ENCODE measurements around the gene EPS8L3.
A peak's percentile ranks its signal among the peaks of the same experiment; 100 is the strongest.

Gene EPS8L3

DNA sequence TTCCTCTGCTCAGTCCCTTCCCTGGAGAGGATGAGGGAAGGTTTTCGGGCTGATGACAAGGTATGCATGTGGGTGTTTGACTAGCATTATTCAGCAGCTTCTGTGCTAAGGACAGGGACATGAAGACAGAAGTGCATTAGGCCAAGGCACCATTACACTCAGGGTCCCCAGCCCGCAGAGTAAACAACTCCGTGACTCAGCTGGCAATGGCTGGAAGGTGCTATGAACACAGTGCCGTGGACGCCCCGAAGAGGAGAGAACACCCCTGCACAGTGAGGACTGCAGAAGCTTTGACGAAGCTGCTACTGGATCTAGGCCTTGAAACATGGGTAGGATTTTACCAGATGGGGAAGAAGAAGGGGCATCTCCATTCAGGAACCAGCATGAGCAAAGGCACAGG lies 13.7 kb upstream of the EPS8L3 start:
- in situ Hi-C loops (cut with HindIII; ENCODE audit: low pct_ligation_motif_present, low sequenced_read_pairs), result no loop called here
- H3K27ac ChIP-seq, result no peak overlapping the region
- TF ChIP-seq, protein P1, sequence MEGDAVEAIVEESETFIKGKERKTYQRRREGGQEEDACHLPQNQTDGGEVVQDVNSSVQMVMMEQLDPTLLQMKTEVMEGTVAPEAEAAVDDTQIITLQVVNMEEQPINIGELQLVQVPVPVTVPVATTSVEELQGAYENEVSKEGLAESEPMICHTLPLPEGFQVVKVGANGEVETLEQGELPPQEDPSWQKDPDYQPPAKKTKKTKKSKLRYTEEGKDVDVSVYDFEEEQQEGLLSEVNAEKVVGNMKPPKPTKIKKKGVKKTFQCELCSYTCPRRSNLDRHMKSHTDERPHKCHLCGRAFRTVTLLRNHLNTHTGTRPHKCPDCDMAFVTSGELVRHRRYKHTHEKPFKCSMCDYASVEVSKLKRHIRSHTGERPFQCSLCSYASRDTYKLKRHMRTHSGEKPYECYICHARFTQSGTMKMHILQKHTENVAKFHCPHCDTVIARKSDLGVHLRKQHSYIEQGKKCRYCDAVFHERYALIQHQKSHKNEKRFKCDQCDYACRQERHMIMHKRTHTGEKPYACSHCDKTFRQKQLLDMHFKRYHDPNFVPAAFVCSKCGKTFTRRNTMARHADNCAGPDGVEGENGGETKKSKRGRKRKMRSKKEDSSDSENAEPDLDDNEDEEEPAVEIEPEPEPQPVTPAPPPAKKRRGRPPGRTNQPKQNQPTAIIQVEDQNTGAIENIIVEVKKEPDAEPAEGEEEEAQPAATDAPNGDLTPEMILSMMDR (IDR thresholded peaks at IDR 0.05; ENCODE audit: low read depth, low read length, missing control alignments), result no peak
- H3K4me3 ChIP-seq (ENCODE audit: low read depth, low read length), result no peak overlapping the region
- no peaks in the 10 kb centered on the region for H3K27me3 ChIP-seq (replicated peaks)
- DNase-seq, result no peak
- H3K36me3 ChIP-seq (replicated peaks), result no peaks in the 10 kb centered on the region

DNA sequence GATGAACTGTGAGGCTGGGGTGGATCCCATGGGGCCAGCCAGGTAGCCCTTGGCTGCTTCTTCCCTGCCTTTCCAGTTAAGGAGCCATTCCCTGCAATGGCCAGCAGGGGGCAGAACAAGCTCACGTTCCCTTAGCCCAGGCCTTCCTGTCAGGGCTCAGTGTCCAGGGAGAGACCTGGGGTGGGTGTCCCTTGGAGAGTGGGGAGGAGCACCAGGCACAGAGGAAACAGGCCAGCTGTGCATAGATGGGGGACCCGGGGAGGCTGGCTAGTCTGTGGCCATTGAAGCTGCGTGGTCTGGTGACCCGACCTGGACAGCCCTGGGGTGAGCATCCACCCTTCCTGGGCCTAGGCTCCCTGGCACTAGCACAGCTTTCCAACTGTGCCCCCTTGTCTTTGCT lies 13.2 kb upstream of the EPS8L3 start:
- TF ChIP-seq, protein P1 (IDR thresholded peaks at IDR 0.05; ENCODE audit: low read depth, low read length, missing control alignments), result peak; percentile 98
- no peaks in the 10 kb centered on the region for H3K27me3 ChIP-seq (replicated peaks)
- H3K27ac ChIP-seq, result no peak overlapping the region
- DNase-seq, result peak; percentile 69
- H3K4me3 ChIP-seq (ENCODE audit: low read depth, low read length), result no peak overlapping the region
- in situ Hi-C loops (cut with HindIII; ENCODE audit: low pct_ligation_motif_present, low sequenced_read_pairs), result no loop called here
- no peaks in the 10 kb centered on the region for H3K36me3 ChIP-seq (replicated peaks)

DNA sequence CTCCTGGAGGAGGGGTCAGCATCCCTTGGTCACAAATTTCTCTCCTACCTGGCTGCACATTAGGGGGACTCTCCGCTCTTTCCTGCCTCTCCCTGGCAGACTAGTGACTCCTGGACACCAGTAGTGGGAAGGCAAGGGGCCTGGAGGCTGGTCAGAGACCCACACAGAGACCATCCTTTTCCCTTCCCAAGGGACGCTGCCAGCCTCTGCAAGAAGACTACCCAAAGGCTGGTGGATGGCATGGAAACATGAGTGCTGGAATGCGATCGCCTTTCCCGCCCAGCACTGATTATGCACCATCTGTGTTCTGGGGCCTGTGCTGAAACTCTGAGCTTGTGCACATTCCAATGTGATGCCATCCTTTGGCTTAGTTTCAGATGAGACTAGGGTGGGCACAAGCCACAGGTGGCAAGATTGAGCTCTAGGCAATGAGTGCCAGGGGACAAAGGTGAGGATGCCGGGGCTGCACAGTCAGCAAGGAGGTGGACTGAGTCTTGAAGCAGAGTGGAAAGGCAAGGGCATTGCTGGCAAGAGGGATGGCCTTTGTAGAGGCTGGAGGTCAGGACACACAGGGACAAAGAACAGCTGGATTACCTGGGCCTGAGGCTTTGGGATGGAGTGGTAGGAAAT lies 12.6 kb upstream of the EPS8L3 start:
- no peak for DNase-seq
- TF ChIP-seq, protein P1 (IDR thresholded peaks at IDR 0.05; ENCODE audit: low read depth, low read length, missing control alignments), result no peak
- Histone ChIP-seq H3K4me3 (ENCODE audit: low read depth, low read length) (no peak overlapping the region), H3K27ac (no peak overlapping the region), H3K27me3 (replicated peaks) (no peaks in the 10 kb centered on the region), H3K36me3 (replicated peaks) (no peaks in the 10 kb centered on the region)
- in situ Hi-C loops (cut with HindIII; ENCODE audit: low pct_ligation_motif_present, low sequenced_read_pairs), result no loop called here

DNA sequence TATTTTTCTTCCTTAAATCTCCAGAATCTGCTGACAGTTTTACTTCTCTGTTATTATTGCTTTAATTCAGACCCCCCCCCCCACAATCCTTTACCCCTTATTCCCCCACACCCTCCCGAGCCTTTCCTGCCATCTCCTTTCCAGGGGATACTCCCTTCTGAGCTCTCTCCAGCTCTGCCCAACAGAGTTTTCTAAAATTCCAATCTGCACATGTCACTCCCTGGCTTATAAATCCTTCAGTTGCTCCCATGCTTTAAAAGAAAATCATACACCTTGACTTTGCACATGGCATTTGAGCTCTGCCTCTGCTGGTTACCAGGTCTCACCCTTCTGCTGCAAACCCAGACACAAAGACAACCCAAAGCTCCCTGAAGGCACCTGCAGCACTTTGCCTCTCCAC lies 11.7 kb upstream of the EPS8L3 start:
- in situ Hi-C loops (cut with HindIII; ENCODE audit: low pct_ligation_motif_present, low sequenced_read_pairs), result no loop called here
- no peak for DNase-seq
- TF ChIP-seq, protein P1 (IDR thresholded peaks at IDR 0.05; ENCODE audit: low read depth, low read length, missing control alignments), result no peak
- Histone ChIP-seq H3K27ac (no peak overlapping the region), H3K36me3 (replicated peaks) (no peaks in the 10 kb centered on the region), H3K27me3 (replicated peaks) (no peaks in the 10 kb centered on the region), H3K4me3 (ENCODE audit: low read depth, low read length) (no peak overlapping the region)

DNA sequence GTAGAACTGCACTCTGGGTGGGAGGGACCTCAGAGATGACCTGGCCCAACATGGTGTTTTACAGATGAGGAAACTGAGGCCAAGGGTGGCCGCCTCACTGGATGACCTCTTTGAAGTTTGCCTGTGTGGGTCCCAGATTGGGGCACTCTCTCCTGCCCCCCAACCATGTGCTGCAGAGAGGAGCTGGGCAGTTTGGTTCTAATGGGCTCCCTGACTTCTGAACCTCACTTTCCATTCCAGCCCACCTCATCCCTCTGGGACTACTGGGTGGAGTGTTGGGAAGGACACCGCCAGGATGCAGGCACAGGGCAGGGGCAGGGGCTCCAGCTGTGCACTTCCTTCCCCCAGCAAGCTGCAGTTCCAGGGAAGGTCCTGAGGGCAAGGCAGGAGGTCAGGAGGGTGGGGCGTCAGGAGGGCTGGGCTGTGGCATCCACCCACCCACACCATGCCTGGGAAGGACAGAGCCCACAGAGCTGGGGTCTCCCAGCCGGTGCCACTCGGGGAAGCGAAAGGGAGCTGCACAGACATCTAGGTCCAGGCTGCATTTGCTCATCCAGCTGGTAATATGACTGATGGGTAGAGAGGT lies 10.3 kb upstream of the EPS8L3 start:
- Histone ChIP-seq H3K36me3 (replicated peaks) (no peaks in the 10 kb centered on the region), H3K4me3 (ENCODE audit: low read depth, low read length) (no peak overlapping the region), H3K27ac (no peak overlapping the region), H3K27me3 (replicated peaks) (no peaks in the 10 kb centered on the region)
- in situ Hi-C loops (cut with HindIII; ENCODE audit: low pct_ligation_motif_present, low sequenced_read_pairs), result no loop called here
- TF ChIP-seq, protein P1 (IDR thresholded peaks at IDR 0.05; ENCODE audit: low read depth, low read length, missing control alignments), result no peak
- no peak for DNase-seq

Data from brain microvascular endothelial cell (primary cell).